ENCODE data around the gene TSC2. TPM values are rescaled to one million over a fixed set of nuclear protein-coding genes. Genes with fewer than 3 reads are reported as not detected.

Gene TSC2
- total RNA-seq, 3 donors from 2014 or later = 140 to 161 (median 150) TPM

- Histone ChIP-seq H3K36me3 (ENCODE audit: low read depth) (peaks cover 4% of the 10 kb centered on the region), H3K9me3 (no peaks in the 10 kb centered on the region), H3K4me3 (no peak overlapping the region), H3K4me1 (ENCODE audit: low read depth) (peaks cover 7% of the 10 kb centered on the region)
- DNase-seq = no peak
- ATAC-seq = no peak
- intact Hi-C loops (cut with DNase I, micrococcal nuclease) = no loop called here
- no peak for TF ChIP-seq CTCF (IDR thresholded peaks at IDR 0.05)
These were observed 8.3 kb downstream of the TSC2 start for GRCh38 chr16:2056077-2056476.

- no peaks in the 10 kb centered on the region for H3K9me3 ChIP-seq
- TF ChIP-seq CTCF (IDR thresholded peaks at IDR 0.05) = no peak
- DNase-seq (no peak), ATAC-seq (no peak)
- no peak overlapping the region for H3K4me3 ChIP-seq
- H3K4me1 ChIP-seq (ENCODE audit: low read depth) = peaks cover 7% of the 10 kb centered on the region
- H3K36me3 ChIP-seq (ENCODE audit: low read depth) = peaks cover 4% of the 10 kb centered on the region
- intact Hi-C loops (cut with DNase I, micrococcal nuclease) = no loop called here
These were observed 9.1 kb downstream of the TSC2 start for GRCh38 chr16:2056681-2057407.

- H3K4me1 ChIP-seq (ENCODE audit: low read depth) = peaks cover 7% of the 10 kb centered on the region
- no peak for DNase-seq
- H3K4me3 ChIP-seq = no peak overlapping the region
- ATAC-seq = no peak
- no peak for TF ChIP-seq CTCF (IDR thresholded peaks at IDR 0.05)
- peaks cover 4% of the 10 kb centered on the region for H3K36me3 ChIP-seq (ENCODE audit: low read depth)
- H3K9me3 ChIP-seq = no peaks in the 10 kb centered on the region
- intact Hi-C loops (cut with DNase I, micrococcal nuclease) = no loop called here
These were observed 9.7 kb downstream of the TSC2 start for GRCh38 chr16:2057438-2057837.

- ATAC-seq = no peak
- Histone ChIP-seq H3K36me3 (ENCODE audit: low read depth) (peaks cover 7% of the 10 kb centered on the region), H3K4me1 (ENCODE audit: low read depth) (peaks cover 7% of the 10 kb centered on the region)
These were observed 10.6 kb downstream of the TSC2 start for GRCh38 chr16:2058420-2058819.

GRCh38 chr16:2058872-2059271 is 11.1 kb downstream of the TSC2 start:
- no peaks in the 10 kb centered on the region for H3K9me3 ChIP-seq
- DNase-seq = no peak
- intact Hi-C loops (cut with DNase I, micrococcal nuclease) = no loop called here
- H3K4me3 ChIP-seq = no peak overlapping the region
- TF ChIP-seq CTCF (IDR thresholded peaks at IDR 0.05) = no peak
- H3K36me3 ChIP-seq (ENCODE audit: low read depth) = peaks cover 7% of the 10 kb centered on the region
- peaks cover 7% of the 10 kb centered on the region for H3K4me1 ChIP-seq (ENCODE audit: low read depth)
- no peak for ATAC-seq

More at GRCh38 chr16:2058420-2058819, 10.6 kb downstream of the TSC2 start:
- DNase-seq = no peak
- no peak overlapping the region for H3K4me3 ChIP-seq
- intact Hi-C loops (cut with DNase I, micrococcal nuclease) = no loop called here
- TF ChIP-seq CTCF (IDR thresholded peaks at IDR 0.05) = no peak
- H3K9me3 ChIP-seq = no peaks in the 10 kb centered on the region

Data from mucosa of descending colon (tissue), 3 donors.